Astrocyte of the cerebellum (primary cell): Measurements from ENCODE around the gene LLPH.

Experiments used
- DNase-seq: peaks from one replicate; pipeline ENCODE4 v3.0.0-alpha.2; 2011; ENCODE audit warnings: low read depth
- H3K4me3 ChIP-seq: 2 replicates; pipeline ENCODE4 v1.5.1; 2011; ENCODE audit warnings: mild to moderate bottlenecking, low read depth, low read length, moderate library complexity
- CTCF ChIP-seq: IDR thresholded peaks from 2 replicates; pipeline ENCODE4 v1.5.1; 2012; ENCODE audit warnings: low read length, low read depth, moderate library complexity, mild to moderate bottlenecking; ENCODE audit errors: missing control alignments
- in situ Hi-C: cut with HindIII; loops from 2 replicates; pipeline ENCODE4 v1.10.0; 2017; ENCODE audit warnings: low sequenced_read_pairs

LLPH gene

GRCh38 chr12:66166561-66166960, 36.0 kb upstream of the LLPH start:
- H3K4me3 ChIP-seq, result no peak overlapping the region
- DNase-seq, result no peak
- in situ Hi-C loops, result no loop called here
- TF ChIP-seq CTCF, result no peak

- in situ Hi-C loops, result no loop called here
- TF ChIP-seq CTCF, result no peak
- no peak for DNase-seq
- H3K4me3 ChIP-seq, result no peak overlapping the region
Measured at GRCh38 chr12:66165141-66165540, 34.6 kb upstream of the LLPH start.

GRCh38 chr12:66164349-66164821, 33.8 kb upstream of the LLPH start:
- no peak for TF ChIP-seq CTCF
- no peak overlapping the region for H3K4me3 ChIP-seq
- no peak for DNase-seq
- in situ Hi-C loops, result no loop called here

- in situ Hi-C loops, result no loop called here
- DNase-seq, result no peak
- H3K4me3 ChIP-seq, result no peak overlapping the region
- no peak for TF ChIP-seq CTCF
Measured at GRCh38 chr12:66163289-66163688, 32.7 kb upstream of the LLPH start.

- no peak for TF ChIP-seq CTCF
- no peak overlapping the region for H3K4me3 ChIP-seq
- in situ Hi-C loops, result no loop called here
- no peak for DNase-seq
Measured at GRCh38 chr12:66162701-66163100, 32.2 kb upstream of the LLPH start.

GRCh38 chr12:66160704-66161103, 30.2 kb upstream of the LLPH start:
- H3K4me3 ChIP-seq, result no peak overlapping the region

More at GRCh38 chr12:66160704-66161103, 30.2 kb upstream of the LLPH start:
- TF ChIP-seq CTCF, result no peak
- in situ Hi-C loops, result no loop called here
- DNase-seq, result no peak
